ENCODE data around the gene LARGE1.

LARGE1 gene

DNA sequence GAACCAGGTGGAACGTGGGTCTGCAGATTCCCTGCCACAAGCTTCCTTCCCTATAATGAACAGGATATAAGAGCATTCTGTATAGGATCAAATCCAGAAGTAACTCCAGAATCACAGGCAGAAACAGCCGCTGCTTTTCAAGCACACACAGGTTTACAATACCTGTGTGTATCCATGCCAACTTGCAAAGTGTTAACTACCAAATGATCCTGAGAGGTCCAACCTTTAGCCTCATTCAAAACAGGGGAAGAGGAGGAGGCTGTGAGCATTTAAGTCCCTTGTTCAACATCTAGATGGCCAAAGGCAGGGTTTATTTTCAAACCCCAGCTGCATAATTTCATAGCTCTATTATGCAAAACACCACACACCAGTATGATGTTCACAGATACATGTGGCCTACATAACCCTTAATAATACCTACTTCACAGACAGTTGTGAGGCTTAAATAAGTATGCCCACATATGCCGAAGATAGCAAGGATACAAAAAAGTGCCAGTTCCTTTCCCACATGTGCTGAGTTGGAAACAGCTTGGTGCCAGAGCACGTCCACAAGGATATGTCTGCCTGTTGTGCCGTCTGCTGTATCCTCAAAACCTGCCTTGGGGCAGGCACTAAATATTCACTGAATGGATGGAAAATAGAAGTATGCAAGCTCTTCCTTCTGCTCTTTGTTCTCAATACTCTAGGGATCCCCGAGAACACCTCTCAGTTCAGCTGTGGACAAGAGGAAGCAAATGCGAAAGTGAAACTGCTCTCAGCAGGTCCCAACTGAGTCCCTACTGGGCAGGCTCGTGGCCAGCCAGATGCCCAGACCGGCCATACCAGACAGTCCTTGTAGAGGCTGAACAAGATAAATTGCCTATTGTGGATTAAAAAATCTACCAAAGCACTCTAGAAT lies 66.8 kb downstream of the LARGE1 start:
- peak; percentile 90 for DNase-seq (ENCODE audit: low spot score)

DNA sequence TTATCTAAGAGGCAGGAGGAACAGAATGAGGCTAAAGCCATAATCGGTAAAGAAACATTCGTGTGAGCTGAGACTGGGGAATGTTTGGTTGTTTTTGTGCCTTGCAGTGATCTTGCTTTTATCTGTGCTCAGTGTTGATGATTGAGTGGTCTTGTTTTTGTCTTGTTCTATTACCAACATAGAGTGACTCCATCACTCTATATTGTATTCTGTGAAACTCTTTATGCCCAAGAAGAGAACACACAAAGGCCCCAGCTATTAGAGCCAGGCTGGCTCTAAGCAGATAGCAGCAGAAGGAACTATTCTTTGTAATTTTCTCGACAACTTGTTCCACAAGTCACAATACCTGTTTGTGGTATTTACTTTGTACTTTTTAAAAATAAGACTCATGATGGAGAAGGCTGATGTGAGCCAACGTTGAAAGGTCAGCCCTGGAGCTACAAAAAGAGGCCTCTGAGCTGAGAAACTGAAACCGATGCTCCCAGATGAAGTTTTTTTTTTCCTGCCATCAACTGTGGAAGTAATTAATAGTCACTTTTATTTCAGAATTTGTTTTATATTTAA lies 68.4 kb downstream of the LARGE1 start:
- DNase-seq (ENCODE audit: low spot score), result no peak

DNA sequence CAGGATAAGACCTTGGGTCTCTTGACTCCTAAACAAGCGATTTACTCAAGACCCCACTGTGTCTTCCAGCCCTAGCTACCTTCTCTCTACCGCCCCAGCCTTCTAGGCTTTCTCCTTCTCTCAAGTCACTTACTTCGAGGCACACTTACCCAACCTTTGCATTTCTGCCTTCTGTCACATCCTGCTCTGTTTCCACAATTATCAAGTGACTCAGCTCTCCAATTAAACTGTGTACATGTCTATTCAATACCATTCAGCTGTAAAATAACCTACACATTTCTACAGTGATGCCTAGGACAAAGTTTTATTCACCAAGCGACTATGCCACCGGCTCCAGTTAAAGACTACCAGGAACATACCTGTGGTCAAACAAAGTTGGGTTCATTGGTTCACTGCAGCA lies 69.0 kb downstream of the LARGE1 start:
- no peak for DNase-seq (ENCODE audit: low spot score)

DNA sequence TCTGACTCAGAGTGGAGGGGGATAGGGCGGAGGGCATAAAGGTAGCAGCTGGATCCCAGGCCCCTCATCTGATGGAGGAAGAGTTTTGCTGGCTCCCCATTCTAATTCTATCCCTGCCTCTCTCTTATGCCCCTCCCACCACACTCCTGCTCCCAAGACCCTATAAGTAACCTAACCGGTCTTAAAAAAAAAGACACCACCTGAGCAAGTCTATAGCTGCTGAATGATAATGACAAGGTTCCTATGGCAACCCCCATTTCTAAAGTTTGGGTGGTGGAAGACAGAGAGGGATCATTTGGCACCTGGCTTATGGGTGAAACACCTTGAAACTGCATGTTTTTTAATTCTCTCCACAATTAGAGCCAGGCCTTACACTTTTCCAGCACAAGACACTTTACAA lies 69.6 kb downstream of the LARGE1 start:
- no peak for DNase-seq (ENCODE audit: low spot score)

DNA sequence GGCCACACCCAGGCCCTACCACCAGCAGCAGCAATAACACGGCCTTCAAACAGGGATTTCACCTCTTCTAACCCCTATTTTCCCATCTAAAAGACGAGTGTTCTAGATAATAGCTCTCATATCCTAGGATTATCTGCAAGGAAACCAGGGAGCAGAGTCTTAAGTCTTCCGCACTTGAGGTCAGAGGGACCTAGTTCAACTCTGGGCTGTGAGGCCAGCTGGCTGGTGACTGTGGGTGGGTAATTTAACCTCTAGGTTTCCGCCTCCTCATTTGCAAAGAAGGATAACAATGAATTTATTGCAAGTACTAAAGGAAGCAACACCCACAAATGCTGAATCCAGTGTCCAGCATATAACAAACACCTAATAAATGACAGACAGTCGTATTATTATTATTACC lies 70.1 kb downstream of the LARGE1 start:
- DNase-seq (ENCODE audit: low spot score), result no peak

DNA sequence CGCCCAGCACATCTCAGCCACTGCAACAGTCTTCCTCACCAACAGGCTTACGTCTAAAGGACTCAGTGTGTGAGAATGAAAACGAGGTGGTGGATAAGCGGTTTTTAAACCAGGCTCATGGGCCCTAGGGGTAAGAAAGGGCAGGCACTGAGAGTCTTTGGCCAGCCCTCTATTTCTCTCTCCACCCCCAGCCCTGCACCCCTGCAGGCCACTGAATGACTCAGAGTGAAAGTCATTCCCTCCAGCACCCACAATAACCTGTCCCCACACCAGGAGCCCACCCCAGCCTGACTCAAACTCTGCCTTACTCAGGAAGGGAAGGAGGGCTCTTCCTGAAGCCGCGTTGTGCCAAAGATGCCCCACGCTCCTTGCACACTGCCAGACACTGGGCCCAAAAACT lies 72.0 kb downstream of the LARGE1 start:
- no peak for DNase-seq (ENCODE audit: low spot score)

DNA sequence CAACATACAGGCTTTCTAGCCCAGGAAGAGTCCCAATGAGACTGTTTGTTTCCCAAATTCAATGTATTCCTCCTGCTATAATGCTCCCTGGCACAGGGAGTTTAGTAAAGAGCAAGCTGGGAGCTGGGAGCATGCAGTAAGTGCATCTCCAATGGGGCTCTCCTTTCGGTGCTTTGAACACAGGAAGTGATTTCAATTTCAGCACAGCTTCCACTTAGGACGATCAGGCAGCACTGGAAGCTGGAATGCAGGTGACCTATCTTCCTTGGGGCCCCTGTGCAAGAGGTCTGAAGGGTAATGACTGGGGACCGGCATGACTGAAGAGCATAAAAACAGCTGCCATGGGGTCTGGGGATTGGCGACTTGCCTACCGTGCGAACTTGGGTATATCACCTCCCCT lies 76.0 kb downstream of the LARGE1 start:
- no peak for DNase-seq (ENCODE audit: low spot score)

DNA sequence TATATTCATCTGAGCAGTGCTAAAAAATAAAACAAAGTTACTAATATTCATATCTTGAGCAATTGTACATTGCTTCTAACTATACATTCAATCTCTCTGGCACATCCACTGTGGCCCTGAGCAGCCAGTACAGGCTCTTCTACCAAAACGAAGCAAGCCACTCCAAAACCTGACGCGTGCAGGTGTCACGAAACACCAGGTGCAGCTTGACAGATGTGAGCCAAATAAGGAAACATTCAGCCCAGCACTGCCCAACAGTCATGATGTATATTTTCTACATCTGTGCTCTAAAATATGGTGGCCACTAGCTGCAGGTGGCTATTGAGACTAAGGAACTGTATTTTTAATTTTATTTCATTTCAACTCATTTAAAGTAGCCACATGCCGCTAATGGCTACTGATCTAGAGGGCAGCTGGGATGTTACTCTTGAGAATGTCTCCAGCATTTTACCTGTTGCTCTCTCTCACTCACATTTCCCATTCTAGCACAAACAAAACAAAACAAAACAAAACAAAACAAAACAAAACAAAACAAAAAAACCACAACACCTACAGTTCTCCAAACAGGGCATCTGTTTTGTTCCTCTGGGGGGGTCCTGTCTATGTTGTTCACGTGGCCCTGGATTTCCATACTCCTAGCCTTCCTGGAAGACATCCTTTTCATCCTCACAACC lies 77.7 kb downstream of the LARGE1 start:
- DNase-seq (ENCODE audit: low spot score), result no peak

DNA sequence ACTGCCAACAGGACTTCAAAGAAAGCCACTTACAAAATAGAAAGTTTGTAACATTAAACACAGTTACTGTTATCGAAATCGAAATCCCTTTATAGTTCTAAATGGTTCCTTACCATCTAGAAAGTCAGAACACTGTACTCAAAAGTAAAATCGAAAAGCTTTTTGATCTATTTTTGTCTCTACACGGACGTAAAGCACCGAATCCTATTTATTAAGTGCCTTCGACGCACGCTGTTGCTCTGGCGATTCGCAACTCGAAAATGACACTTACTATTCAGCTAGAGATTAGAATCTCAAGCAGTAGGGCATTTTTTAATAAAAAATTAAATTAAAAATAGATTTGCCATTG lies 78.3 kb downstream of the LARGE1 start:
- DNase-seq (ENCODE audit: low spot score), result no peak

DNA sequence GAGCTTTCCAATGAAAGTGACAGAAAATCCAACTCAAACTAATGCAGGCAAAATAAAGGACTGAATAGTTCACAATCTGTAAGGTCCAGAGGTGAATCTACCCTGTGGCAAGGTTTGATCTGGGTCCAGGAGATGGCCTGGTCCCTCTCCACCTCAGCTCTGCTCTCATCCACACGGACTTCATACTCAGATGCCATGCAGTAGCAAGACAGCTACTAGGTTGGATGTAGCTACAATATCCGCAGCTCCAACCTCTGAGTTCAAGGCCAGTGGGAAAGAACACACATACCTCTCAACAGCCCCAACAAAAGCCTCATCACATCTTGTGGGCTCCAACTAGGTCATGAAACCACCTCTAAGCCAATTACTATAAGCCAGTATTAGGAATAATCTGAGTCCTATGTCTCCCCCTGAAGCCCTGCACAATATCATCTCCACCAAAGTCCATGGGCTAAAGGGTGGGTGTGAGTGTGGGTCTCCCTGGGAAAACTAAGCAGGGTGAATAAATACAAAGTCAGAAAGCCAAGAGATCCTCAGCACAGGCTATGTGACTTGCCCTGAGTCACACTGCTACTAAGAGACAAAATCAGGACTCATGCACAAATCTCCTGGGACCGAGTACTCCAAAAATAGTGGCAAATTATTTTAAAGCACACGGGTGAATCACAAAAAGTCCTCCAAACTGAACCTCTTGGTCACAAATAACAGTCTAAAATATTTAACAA lies 78.8 kb downstream of the LARGE1 start:
- DNase-seq (ENCODE audit: low spot score), result peak; percentile 47

DNA sequence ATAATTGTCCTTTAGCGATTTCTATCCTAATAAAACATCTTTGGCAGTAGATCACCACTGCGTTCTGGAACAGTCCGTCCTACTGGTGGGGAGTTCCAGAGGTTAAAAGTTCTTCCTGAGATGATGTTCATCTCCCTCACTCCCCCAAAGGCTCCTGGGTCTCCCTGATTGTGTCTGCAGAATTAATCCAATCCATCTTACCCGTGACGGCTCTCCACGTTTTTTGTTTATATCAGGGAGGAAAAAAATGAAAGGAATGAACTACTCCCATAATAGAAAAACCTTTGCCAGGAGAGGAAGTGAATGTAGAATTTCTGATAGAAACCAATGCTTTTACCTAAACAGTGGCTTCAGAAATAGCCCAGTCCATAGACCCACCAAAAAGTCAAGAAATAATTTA lies 81.6 kb downstream of the LARGE1 start:
- DNase-seq (ENCODE audit: low spot score), result no peak

DNA sequence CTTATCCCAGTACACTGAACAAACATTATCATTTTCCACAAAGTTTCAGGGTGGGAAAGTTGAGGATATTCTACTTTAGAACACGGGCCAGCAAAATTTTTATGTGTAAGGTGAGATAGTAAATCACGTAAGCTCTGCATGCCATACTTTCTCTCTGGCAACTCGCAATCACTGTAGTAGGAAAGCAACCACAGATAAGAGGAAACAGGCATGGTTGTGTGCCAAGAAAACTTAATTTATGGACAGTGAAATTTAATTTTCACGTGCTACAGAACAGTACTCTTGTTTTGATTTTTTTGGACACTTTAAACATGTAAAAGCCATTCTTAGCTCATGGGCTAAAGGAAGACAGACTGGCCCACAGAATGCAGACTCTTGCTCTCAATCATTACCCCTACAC lies 82.5 kb downstream of the LARGE1 start:
- no peak for DNase-seq (ENCODE audit: low spot score)

DNA sequence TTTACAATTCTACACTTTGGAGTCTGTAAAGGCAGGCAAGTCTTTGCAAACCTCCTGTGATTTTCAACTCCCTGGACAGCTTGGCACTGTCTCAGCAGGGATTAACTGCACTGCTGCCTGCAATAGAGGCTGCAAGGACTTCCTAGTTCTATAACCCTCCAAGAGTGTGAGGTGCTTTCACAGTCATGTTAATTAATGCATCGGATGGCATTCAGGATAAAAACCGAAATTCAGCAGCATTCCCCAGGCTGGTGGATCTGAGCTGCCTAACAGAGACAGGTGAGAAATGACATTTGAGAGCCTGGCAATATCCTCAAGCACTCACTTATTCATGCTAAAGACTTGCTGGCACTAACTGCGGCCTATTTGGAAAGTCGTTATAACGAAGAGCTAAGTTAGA lies 85.0 kb downstream of the LARGE1 start:
- no peak for DNase-seq (ENCODE audit: low spot score)

DNA sequence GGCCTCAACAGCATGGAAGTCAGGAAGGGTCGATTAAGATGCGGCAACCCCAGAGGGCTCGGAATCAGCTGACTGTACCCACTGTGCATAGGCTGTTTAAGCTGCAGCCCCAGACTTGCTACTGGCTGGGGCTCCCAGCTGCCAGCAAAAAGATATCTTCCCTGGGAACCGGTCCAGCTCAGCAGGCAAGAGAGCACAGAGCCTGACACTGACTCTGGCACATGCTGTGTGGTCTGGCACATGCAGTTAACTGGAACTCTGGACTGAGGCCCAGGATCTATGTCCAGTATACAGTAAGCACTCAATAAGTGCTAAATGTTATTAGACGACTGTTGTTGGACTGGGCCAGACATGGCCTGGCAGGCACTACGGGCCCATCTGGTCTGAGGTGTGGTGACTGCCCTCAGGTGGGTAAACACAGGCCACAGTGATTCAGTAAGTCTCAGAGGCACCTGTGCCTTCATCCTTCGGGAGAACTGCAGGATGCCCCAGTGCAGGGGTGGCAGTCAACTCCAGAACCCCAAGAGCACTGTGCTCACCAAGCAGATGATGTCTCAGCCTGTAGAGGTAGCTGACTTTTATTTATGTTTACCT lies 87.6 kb downstream of the LARGE1 start:
- DNase-seq (ENCODE audit: low spot score), result no peak

DNA sequence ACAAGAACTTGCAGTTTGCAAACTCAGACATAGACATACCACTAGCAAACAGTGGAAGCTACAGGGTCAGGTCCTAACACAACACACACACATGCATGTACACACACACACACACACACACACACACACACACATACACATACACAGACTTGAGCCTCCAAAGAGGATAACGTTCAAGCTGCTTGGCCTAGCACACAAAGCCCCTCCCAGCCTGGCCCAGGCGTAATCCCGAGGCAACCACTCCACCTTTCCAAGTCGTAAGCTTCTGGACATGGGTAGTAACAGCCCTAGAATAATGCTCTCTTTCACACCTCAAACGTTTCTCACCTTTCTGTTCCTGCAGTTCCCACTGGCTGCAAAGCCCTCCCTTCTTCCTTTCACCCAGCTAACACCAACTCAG lies 88.6 kb downstream of the LARGE1 start:
- DNase-seq (ENCODE audit: low spot score), result no peak

DNA sequence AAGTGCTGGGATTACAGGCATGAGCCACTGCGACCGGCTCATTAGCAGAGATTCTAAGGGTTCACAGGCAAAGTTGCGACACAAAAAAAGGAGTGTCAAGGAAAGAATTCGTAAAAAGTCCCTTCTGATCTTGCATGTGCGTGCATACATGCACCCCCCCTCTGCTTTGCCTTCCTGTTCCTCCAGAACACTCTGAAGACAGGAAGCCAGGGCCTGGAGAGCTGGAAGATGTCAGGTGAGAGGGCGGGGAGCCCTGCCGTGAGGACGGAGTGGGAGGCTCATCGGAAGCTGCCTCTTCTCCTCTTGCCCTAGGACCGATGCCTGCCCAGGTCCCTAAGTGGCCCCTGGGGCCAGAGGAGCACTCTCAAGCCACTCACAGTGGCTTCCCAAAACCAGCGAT lies 89.1 kb downstream of the LARGE1 start:
- DNase-seq (ENCODE audit: low spot score), result no peak

DNA sequence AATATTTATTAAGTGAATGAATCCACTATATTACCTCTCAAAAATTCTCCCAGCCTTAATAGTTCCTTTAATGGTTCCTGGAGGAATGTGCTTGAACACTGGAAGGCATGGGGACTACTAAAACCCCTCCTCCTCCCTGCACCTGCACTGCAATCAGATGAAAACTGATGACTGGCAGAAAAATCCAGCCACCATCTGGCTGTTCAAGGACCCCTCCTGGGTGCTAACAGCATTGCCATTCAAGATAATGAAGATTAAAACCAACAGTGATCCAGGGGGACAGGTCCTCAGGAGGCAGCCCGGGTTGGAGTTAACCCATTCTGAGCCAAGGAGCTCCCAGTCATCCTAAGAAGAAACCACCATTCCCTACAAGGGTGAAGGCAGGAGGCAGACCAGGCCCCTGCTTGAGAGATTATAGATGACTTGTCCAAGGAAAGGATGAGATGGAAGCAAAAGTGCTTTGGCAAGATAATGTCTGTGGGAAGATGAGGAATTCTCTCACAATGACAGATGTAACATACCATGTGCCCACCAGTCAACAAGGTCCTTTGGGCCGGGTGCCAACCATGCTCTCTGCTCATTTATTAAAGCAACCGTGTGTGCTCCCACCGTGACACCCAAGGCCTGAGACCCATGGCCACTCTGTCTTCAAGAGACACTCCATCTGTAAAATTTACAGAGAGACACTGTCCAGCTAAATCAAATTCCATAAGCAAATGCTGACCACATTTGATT lies 90.6 kb downstream of the LARGE1 start:
- DNase-seq (ENCODE audit: low spot score), result no peak

DNA sequence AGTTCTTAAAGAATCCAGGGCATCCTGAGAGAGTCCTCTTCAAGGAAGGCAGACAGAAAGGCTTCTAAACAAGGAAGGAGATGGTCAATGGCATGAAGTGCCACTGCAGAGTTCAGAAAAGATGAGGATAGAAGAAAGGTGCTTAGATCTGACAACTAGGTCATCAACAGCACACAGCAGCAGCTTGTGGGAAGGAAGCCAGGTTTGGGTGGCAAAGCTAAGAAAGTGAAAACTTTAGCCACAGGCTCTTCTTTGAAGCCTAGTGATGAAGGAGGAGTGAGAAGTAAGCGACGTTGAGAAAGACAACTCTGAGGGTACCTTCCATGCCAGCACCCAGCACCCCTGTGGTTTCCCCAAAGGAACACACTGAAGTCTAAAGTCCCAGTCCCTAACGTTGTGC lies 92.0 kb downstream of the LARGE1 start:
- DNase-seq (ENCODE audit: low spot score), result no peak

DNA sequence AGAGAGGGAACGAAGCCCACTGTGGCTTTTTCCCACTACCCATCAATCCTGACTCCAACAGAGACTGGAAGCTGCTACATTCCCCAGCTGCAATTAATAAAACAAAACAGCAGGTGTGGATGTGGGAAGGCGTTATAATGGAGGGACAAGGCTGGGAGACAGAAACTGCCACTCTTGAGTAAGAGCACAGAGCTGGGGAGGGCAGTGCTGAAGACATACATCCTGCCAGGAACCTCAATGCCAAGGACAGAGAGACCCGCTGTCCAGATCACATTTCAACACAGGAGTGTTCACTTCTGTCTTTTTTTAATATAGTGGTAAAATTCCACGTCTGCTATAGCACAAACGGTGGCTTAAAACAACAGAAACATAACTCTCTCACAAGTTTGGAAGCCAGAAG lies 94.5 kb downstream of the LARGE1 start:
- DNase-seq (ENCODE audit: low spot score), result no peak

DNA sequence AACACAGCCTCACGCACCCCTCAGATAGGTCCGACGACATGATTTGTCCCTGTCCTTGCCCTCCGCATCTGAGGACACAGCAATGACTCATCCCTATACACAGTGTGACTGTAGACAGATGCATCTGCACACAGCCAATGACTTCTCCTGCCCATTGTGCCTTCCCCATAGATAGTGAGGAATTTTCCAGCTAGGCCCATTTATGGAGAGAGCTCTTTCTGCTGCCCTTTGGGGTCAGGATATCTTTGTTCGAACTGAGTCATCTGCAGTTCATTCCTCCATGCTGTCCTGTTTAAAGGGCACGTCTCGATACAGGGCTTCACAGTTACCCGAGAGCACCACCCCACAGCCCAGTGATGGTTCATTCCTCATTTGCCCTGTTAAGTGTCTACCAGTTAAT lies 96.7 kb downstream of the LARGE1 start:
- peak; percentile 59 for DNase-seq (ENCODE audit: low spot score)

DNA sequence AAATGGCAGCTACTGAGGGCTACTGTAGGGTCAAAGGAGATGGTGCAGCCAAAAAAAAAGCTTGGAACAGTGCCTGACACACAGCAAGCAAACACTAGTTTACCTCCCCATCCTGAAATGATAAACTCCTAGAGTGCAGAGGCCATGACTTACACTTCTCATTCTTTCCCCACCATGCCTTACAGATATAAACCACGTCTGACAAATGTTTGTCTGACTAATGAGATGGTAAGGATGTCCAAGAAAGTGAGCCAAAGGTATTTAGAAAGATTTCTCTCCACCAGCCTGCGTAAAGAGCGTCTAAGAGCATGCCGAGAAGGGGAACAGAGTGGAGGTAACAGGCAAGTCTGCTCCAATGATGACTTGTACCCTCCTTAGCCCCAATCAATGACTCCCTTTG lies 99.0 kb downstream of the LARGE1 start:
- DNase-seq (ENCODE audit: low spot score), result no peak

DNA sequence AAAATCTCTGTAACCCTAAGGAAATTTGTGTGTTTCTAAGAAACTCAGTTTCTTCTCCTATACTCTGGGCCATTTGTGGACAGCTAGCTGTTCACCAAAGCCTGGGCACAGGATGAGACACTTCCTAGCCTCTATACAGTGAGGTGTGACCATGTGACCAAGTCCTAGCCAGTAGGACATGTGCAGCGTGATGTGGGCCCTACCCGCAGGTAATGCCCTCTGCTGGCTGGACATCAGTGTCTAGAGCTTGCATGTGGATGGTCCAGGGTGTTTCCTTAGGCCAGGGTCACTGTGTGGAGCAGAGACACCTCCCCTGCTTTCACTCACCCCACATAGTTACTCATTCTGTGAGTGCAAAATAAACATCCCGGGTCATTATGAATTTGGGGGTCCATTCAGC lies 100.5 kb downstream of the LARGE1 start:
- no peak for DNase-seq (ENCODE audit: low spot score)
